Measurements from ENCODE around the gene RASGEF1C.

DNA sequence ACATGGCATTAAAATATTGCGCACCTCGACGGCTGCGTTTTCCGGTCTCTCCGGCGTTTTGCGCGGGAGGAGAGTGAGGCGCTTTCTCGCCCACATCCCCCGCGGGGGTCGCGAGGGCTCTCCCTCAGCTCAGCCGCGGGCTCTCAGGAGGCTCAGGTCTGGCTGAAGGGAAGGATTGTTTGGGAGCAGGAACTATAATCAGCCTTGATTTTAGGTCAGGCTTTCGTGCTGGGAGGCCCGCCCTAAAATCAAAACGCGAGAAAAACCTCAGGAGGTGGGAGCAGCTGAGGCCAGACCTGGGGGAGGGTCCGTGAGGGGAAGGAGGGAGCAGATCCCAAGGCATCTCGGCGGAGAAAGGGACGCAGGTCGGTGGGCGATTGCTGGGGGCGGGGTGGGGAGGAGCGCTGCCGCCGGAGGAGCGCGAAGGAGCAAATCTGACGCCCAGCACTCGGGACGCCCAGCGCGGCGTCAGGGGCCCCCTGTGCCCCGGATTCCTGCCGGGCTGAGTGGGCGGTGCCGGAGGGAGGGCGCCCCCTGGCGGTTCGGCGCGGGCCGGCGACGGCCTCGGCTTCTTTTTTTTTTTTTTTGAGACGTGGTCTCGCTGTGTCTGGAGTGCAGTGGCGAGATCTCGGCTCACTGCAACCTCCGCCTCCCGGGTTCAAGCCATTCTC is 118.8 kb downstream of the RASGEF1C start:
- TF ChIP-seq, protein P1, sequence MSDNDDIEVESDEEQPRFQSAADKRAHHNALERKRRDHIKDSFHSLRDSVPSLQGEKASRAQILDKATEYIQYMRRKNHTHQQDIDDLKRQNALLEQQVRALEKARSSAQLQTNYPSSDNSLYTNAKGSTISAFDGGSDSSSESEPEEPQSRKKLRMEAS (IDR thresholded peaks at IDR 0.05): no peak
- TF ChIP-seq, protein P2, sequence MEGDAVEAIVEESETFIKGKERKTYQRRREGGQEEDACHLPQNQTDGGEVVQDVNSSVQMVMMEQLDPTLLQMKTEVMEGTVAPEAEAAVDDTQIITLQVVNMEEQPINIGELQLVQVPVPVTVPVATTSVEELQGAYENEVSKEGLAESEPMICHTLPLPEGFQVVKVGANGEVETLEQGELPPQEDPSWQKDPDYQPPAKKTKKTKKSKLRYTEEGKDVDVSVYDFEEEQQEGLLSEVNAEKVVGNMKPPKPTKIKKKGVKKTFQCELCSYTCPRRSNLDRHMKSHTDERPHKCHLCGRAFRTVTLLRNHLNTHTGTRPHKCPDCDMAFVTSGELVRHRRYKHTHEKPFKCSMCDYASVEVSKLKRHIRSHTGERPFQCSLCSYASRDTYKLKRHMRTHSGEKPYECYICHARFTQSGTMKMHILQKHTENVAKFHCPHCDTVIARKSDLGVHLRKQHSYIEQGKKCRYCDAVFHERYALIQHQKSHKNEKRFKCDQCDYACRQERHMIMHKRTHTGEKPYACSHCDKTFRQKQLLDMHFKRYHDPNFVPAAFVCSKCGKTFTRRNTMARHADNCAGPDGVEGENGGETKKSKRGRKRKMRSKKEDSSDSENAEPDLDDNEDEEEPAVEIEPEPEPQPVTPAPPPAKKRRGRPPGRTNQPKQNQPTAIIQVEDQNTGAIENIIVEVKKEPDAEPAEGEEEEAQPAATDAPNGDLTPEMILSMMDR (IDR thresholded peaks at IDR 0.05; ENCODE audit: low read depth, low read length, missing input control): peak; percentile 78
- no peak for TF ChIP-seq JUND (IDR thresholded peaks at IDR 0.05)
- TF ChIP-seq RAD21 (IDR thresholded peaks at IDR 0.05): peak; percentile 60 to 74
- TF ChIP-seq, protein P3, sequence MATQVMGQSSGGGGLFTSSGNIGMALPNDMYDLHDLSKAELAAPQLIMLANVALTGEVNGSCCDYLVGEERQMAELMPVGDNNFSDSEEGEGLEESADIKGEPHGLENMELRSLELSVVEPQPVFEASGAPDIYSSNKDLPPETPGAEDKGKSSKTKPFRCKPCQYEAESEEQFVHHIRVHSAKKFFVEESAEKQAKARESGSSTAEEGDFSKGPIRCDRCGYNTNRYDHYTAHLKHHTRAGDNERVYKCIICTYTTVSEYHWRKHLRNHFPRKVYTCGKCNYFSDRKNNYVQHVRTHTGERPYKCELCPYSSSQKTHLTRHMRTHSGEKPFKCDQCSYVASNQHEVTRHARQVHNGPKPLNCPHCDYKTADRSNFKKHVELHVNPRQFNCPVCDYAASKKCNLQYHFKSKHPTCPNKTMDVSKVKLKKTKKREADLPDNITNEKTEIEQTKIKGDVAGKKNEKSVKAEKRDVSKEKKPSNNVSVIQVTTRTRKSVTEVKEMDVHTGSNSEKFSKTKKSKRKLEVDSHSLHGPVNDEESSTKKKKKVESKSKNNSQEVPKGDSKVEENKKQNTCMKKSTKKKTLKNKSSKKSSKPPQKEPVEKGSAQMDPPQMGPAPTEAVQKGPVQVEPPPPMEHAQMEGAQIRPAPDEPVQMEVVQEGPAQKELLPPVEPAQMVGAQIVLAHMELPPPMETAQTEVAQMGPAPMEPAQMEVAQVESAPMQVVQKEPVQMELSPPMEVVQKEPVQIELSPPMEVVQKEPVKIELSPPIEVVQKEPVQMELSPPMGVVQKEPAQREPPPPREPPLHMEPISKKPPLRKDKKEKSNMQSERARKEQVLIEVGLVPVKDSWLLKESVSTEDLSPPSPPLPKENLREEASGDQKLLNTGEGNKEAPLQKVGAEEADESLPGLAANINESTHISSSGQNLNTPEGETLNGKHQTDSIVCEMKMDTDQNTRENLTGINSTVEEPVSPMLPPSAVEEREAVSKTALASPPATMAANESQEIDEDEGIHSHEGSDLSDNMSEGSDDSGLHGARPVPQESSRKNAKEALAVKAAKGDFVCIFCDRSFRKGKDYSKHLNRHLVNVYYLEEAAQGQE (IDR thresholded peaks at IDR 0.05): no peak
- no peak for TF ChIP-seq YY1 (IDR thresholded peaks at IDR 0.05)
- TF ChIP-seq, protein P4, sequence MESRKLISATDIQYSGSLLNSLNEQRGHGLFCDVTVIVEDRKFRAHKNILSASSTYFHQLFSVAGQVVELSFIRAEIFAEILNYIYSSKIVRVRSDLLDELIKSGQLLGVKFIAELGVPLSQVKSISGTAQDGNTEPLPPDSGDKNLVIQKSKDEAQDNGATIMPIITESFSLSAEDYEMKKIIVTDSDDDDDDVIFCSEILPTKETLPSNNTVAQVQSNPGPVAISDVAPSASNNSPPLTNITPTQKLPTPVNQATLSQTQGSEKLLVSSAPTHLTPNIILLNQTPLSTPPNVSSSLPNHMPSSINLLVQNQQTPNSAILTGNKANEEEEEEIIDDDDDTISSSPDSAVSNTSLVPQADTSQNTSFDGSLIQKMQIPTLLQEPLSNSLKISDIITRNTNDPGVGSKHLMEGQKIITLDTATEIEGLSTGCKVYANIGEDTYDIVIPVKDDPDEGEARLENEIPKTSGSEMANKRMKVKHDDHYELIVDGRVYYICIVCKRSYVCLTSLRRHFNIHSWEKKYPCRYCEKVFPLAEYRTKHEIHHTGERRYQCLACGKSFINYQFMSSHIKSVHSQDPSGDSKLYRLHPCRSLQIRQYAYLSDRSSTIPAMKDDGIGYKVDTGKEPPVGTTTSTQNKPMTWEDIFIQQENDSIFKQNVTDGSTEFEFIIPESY (IDR thresholded peaks at IDR 0.05): no peak
- TF ChIP-seq GABPA (IDR thresholded peaks at IDR 0.05 in 1 of 2, conservative IDR thresholded peaks at IDR 0.05 in 1 of 2): no peak
- TF ChIP-seq EGR1 (IDR thresholded peaks at IDR 0.05; ENCODE audit: low read depth in 2 of 2): no peak
- no peak for TF ChIP-seq TAF1 (conservative IDR thresholded peaks at IDR 0.05)
- no peak for TF ChIP-seq SP1 (IDR thresholded peaks at IDR 0.05)
- no peak for TF ChIP-seq NR2F2 (IDR thresholded peaks at IDR 0.05)
- TF ChIP-seq, protein P5, sequence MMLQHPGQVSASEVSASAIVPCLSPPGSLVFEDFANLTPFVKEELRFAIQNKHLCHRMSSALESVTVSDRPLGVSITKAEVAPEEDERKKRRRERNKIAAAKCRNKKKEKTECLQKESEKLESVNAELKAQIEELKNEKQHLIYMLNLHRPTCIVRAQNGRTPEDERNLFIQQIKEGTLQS (IDR thresholded peaks at IDR 0.05): no peak
- no peak for TF ChIP-seq FOXA1 (IDR thresholded peaks at IDR 0.05)

Measured in liver (tissue), 3 donors.